Loucy (cell line): ENCODE measurements around the gene MEF2C.

Experiments
- H2AFZ ChIP-seq: fragments of 200-600 bp; sonication (generic); 2 replicates; pipeline ENCODE4 v1.6.0; 2016; ENCODE audit warnings: antibody characterized with exemption, mild to moderate bottlenecking, low read length, moderate library complexity
- H3F3A ChIP-seq: fragments of 200-600 bp; 2 replicates; pipeline ENCODE4 v1.6.0; 2016; ENCODE audit warnings: antibody characterized with exemption, low read depth, mild to moderate bottlenecking
- H3K27me3 ChIP-seq: fragments of 200-600 bp; sonication (generic); 2 replicates; pipeline ENCODE4 v1.6.1; 2014; ENCODE audit warnings: low read length, mild to moderate bottlenecking; ENCODE audit not compliant: insufficient read depth, poor library complexity, severe bottlenecking
- H3K36me3 ChIP-seq: fragments of 200-600 bp; sonication (generic); 2 replicates; pipeline ENCODE4 v1.6.1; 2016; ENCODE audit warnings: low read length; ENCODE audit not compliant: insufficient read depth
- H3K4me1 ChIP-seq: fragments of 200-600 bp; sonication (generic); 2 replicates; pipeline ENCODE4 v1.5.1; 2014; ENCODE audit warnings: low read length, mild to moderate bottlenecking; ENCODE audit not compliant: insufficient read depth, poor library complexity, severe bottlenecking
- H3K4me2 ChIP-seq: fragments of 200-600 bp; sonication (generic); 2 replicates; pipeline ENCODE4 v1.6.0; 2014; ENCODE audit warnings: antibody characterized with exemption, low read length, low read depth, mild to moderate bottlenecking; ENCODE audit not compliant: poor library complexity, severe bottlenecking
- H3K4me3 ChIP-seq: fragments of 200-600 bp; sonication (generic); 2 replicates; pipeline ENCODE4 v1.5.1; 2014; ENCODE audit warnings: low read length, mild to moderate bottlenecking, mixed read lengths; ENCODE audit not compliant: poor library complexity, severe bottlenecking
- H3K79me2 ChIP-seq: fragments of 200-600 bp; sonication (generic); 2 replicates; pipeline ENCODE4 v1.6.1; 2014; ENCODE audit warnings: low read length; ENCODE audit not compliant: insufficient read depth
- H3K9ac ChIP-seq: fragments of 200-600 bp; sonication (generic); 2 replicates; pipeline ENCODE4 v1.6.0; 2014; ENCODE audit warnings: mild to moderate bottlenecking, low read depth, low read length, moderate library complexity; ENCODE audit not compliant: poor library complexity, severe bottlenecking
- H3K9me2 ChIP-seq: fragments of 200-600 bp; sonication (generic); replicated peaks from 2 replicates; pipeline ENCODE4 v1.6.1; 2016; ENCODE audit warnings: low read depth, low read length, mixed read lengths
- H3K9me3 ChIP-seq: fragments of 200-600 bp; sonication (generic); 2 replicates; pipeline ENCODE4 v1.6.1; 2014; ENCODE audit warnings: mild to moderate bottlenecking, antibody characterized with exemption, low read length, low read depth; ENCODE audit not compliant: insufficient read depth
- H4K20me1 ChIP-seq: fragments of 200-600 bp; sonication (generic); 2 replicates; pipeline ENCODE4 v1.6.0; 2014; ENCODE audit warnings: antibody characterized with exemption, low read length, mild to moderate bottlenecking; ENCODE audit not compliant: insufficient read depth, poor library complexity, severe bottlenecking
- EZH2phosphoT487 ChIP-seq: fragments of 200-600 bp; IDR thresholded peaks from 2 replicates; pipeline ENCODE4 v1.6.1; 2018; ENCODE audit warnings: antibody characterized with exemption, mild to moderate bottlenecking, moderate library complexity, borderline replicate concordance
- TF ChIP-seq, protein P1 (sequence below): fragments of 200-600 bp; sonication (generic); conservative IDR thresholded peaks from 2 replicates; pipeline ENCODE4 v1.5.1; 2014; ENCODE audit warnings: mild to moderate bottlenecking, antibody characterized with exemption, low read length

Gene MEF2C

DNA sequence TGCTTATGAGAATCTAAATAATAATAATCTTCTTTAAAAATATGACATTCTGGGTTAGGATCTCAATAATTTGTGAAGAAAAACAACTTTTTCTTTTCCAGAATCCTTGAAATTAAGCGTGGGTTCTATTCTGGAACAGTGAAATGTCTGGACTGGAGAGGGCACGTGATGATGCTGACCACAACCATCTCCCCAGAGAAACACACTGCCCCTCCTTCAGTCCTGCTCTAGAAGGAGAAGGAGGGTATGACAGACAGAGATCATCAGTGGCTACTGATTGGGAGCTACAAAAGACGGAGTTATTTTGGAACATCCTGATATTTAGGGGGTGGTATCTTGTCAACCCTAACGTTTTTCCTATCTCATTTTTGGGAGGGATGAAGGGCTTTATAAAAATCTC is 40.2 kb downstream of the MEF2C start:
- TF ChIP-seq, protein P1, sequence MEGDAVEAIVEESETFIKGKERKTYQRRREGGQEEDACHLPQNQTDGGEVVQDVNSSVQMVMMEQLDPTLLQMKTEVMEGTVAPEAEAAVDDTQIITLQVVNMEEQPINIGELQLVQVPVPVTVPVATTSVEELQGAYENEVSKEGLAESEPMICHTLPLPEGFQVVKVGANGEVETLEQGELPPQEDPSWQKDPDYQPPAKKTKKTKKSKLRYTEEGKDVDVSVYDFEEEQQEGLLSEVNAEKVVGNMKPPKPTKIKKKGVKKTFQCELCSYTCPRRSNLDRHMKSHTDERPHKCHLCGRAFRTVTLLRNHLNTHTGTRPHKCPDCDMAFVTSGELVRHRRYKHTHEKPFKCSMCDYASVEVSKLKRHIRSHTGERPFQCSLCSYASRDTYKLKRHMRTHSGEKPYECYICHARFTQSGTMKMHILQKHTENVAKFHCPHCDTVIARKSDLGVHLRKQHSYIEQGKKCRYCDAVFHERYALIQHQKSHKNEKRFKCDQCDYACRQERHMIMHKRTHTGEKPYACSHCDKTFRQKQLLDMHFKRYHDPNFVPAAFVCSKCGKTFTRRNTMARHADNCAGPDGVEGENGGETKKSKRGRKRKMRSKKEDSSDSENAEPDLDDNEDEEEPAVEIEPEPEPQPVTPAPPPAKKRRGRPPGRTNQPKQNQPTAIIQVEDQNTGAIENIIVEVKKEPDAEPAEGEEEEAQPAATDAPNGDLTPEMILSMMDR, result no peak
- TF ChIP-seq EZH2phosphoT487, result no peak
- H4K20me1 ChIP-seq, result no peaks in the 10 kb centered on the region
- H3K79me2 ChIP-seq, result no peaks in the 10 kb centered on the region
- no peak overlapping the region for H2AFZ ChIP-seq
- no peaks in the 10 kb centered on the region for H3K27me3 ChIP-seq
- H3K9ac ChIP-seq, result no peak overlapping the region
- no peaks in the 10 kb centered on the region for H3K9me2 ChIP-seq
- no peaks in the 10 kb centered on the region for H3K9me3 ChIP-seq
- no peak overlapping the region for H3K4me3 ChIP-seq
- H3K4me1 ChIP-seq, result peaks cover 9% of the 10 kb centered on the region
- H3K4me2 ChIP-seq, result no peak overlapping the region
- no peaks in the 10 kb centered on the region for H3K36me3 ChIP-seq
- H3F3A ChIP-seq, result no peaks in the 10 kb centered on the region

- H3K27me3 ChIP-seq, result no peaks in the 10 kb centered on the region
- H3K4me2 ChIP-seq, result no peak overlapping the region
- peaks cover 5% of the 10 kb centered on the region for H3K4me1 ChIP-seq
- H3K9me2 ChIP-seq, result no peaks in the 10 kb centered on the region
- no peaks in the 10 kb centered on the region for H4K20me1 ChIP-seq
- no peaks in the 10 kb centered on the region for H3K9me3 ChIP-seq
- H3K4me3 ChIP-seq, result no peak overlapping the region
- H3F3A ChIP-seq, result no peaks in the 10 kb centered on the region
- no peaks in the 10 kb centered on the region for H3K36me3 ChIP-seq
- H3K79me2 ChIP-seq, result no peaks in the 10 kb centered on the region
- no peak overlapping the region for H3K9ac ChIP-seq
- no peak for TF ChIP-seq EZH2phosphoT487
- TF ChIP-seq, protein P1, result no peak
- no peak overlapping the region for H2AFZ ChIP-seq
Measured at GRCh38 chr5:88841212-88841611, 41.8 kb downstream of the MEF2C start.

DNA sequence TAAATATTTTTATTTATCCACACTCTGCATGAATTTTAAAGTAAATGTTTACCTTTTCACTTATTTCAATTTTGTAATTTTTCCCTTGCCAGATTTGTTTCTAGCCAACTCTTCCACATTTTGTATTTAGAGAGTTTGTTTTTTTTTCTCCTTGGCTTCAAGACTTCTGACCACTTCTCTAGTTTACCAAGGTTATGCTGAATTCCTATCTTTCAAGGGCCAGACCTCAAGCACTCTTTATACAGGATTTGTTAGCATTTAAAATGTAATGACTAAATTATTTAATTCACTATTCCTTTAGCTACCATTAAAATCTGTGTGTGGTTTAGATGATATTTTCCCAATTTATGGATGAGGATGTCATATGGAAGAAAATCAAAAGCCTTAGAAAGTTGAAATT is 42.5 kb downstream of the MEF2C start:
- Histone ChIP-seq H3K9me2 (no peaks in the 10 kb centered on the region), H3K9ac (no peak overlapping the region), H2AFZ (no peak overlapping the region), H3K79me2 (no peaks in the 10 kb centered on the region), H3F3A (no peaks in the 10 kb centered on the region), H3K9me3 (no peaks in the 10 kb centered on the region), H3K4me1 (peaks cover 5% of the 10 kb centered on the region), H3K4me2 (no peak overlapping the region), H3K4me3 (no peak overlapping the region), H3K36me3 (no peaks in the 10 kb centered on the region), H4K20me1 (no peaks in the 10 kb centered on the region), H3K27me3 (no peaks in the 10 kb centered on the region)
- no peak for TF ChIP-seq EZH2phosphoT487
- TF ChIP-seq, protein P1, result no peak
